Activated CD4-positive, alpha-beta T cell treated with anti-CD3 and anti-CD28 coated beads for 4 hours (primary cell): ENCODE results near the gene PLEKHB2.
"Not testable (repeated sequence)": the region's sequence is repeated elsewhere in the genome, so short reads cannot be mapped to it uniquely, and the experiment has no call there.

Experiments used
- DNase-seq, 2 donors: peaks; one replicate each; pipeline ENCODE4 v3.0.0-alpha.2; 2020

PLEKHB2 gene

GRCh38 chr2:131094463-131095281 is 10.5 kb upstream of the PLEKHB2 start:
- no peak for DNase-seq

GRCh38 chr2:131103165-131103564 is 2.0 kb upstream of the PLEKHB2 start:
- DNase-seq, result no peak

GRCh38 chr2:131104487-131105155 is 515 bp upstream of the PLEKHB2 start:
- peak; percentile 57 to 61 for DNase-seq

- DNase-seq, result peak; percentile 51 to 63
These were observed 1.0 kb downstream of the PLEKHB2 start for GRCh38 chr2:131105950-131106801.

- no peak for DNase-seq
These were observed 7.4 kb downstream of the PLEKHB2 start for GRCh38 chr2:131112529-131112928.

GRCh38 chr2:131113566-131114227 is 8.6 kb downstream of the PLEKHB2 start:
- no peak for DNase-seq

GRCh38 chr2:131114950-131115349 is 9.8 kb downstream of the PLEKHB2 start:
- DNase-seq, result not testable (repeated sequence)

- no peak for DNase-seq
These were observed 10.6 kb downstream of the PLEKHB2 start for GRCh38 chr2:131115752-131116151.

GRCh38 chr2:131120815-131121317 is 15.7 kb downstream of the PLEKHB2 start:
- DNase-seq, result no peak

GRCh38 chr2:131121464-131121863 is 16.3 kb downstream of the PLEKHB2 start:
- DNase-seq, result no peak

- DNase-seq, result no peak
These were observed 17.4 kb downstream of the PLEKHB2 start for GRCh38 chr2:131122496-131122895.

- no peak for DNase-seq
These were observed 18.1 kb downstream of the PLEKHB2 start for GRCh38 chr2:131123192-131123591.

GRCh38 chr2:131125195-131125757 is 20.1 kb downstream of the PLEKHB2 start:
- no peak for DNase-seq

- no peak for DNase-seq
These were observed 21.3 kb downstream of the PLEKHB2 start for GRCh38 chr2:131126436-131126835.

GRCh38 chr2:131127076-131127475 is 21.9 kb downstream of the PLEKHB2 start:
- DNase-seq, result no peak

GRCh38 chr2:131127981-131128380 is 22.8 kb downstream of the PLEKHB2 start:
- no peak for DNase-seq

- no peak for DNase-seq
These were observed 25.1 kb downstream of the PLEKHB2 start for GRCh38 chr2:131130298-131130596.

GRCh38 chr2:131132729-131133128 is 27.6 kb downstream of the PLEKHB2 start:
- no peak for DNase-seq

- no peak for DNase-seq
These were observed 35.4 kb downstream of the PLEKHB2 start for GRCh38 chr2:131140581-131140980.

GRCh38 chr2:131142849-131143248 is 37.7 kb downstream of the PLEKHB2 start:
- no peak for DNase-seq

- no peak for DNase-seq
These were observed 38.7 kb downstream of the PLEKHB2 start for GRCh38 chr2:131143803-131144202.

GRCh38 chr2:131145040-131145439 is 39.9 kb downstream of the PLEKHB2 start:
- no peak for DNase-seq
